GM18907 (cell line): ENCODE data around the gene TMEM44.

ENCODE experiments used
- ATAC-seq: cut with Tn5 transposase; IDR thresholded peaks from one replicate; pipeline ENCODE4 v1.9.1; 2021; ENCODE audit warnings: mild to moderate bottlenecking, moderate library complexity; ENCODE audit not compliant: unreplicated experiment

Gene TMEM44, protein sequence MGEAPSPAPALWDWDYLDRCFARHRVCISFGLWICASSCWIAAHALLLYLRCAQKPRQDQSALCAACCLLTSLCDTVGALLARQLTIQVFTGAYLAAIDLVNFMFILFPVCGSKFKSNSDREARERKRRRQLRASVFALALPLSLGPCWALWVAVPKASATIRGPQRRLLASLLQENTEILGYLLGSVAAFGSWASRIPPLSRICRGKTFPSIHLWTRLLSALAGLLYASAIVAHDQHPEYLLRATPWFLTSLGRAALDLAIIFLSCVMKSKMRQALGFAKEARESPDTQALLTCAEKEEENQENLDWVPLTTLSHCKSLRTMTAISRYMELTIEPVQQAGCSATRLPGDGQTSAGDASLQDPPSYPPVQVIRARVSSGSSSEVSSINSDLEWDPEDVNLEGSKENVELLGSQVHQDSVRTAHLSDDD

DNA sequence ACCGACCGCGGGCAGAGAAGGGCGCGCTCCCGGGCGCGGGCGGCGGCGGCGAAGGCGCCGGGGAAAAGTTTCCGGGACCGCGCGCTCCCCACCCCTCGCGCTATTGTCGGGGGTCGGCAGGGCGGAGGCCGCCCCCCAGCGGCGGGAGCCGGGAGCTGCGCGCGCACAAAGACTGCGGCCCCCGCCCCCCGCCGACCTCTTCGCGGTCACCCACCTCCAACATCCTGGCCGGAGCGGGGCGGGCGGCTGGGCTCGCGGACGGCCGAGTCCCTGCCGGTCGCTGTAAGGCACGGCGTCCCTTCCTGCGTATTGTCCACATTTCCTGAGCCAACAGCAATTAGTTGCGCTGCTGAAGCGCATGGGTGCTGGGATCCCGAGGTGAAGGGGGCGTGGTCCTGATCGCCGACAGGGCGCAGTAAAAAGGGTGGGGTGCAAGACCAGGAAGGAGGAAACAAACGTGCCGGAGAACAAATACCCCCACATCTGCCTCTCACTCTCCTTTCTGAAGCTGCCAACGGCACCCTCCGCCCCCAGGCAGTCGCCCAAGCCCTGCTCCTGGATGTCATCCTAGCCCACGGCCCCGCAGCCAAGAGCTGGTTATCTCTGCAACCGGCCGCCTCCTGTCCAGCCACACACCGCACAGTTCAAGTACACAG is at the start of gene TMEM44:
TSS of gene TMEM44 (minus strand) at position 71 of the 656 bp plus-strand sequence. CDS start 204 bp downstream, outside the sequence.
- peak; percentile 81 for ATAC-seq

DNA sequence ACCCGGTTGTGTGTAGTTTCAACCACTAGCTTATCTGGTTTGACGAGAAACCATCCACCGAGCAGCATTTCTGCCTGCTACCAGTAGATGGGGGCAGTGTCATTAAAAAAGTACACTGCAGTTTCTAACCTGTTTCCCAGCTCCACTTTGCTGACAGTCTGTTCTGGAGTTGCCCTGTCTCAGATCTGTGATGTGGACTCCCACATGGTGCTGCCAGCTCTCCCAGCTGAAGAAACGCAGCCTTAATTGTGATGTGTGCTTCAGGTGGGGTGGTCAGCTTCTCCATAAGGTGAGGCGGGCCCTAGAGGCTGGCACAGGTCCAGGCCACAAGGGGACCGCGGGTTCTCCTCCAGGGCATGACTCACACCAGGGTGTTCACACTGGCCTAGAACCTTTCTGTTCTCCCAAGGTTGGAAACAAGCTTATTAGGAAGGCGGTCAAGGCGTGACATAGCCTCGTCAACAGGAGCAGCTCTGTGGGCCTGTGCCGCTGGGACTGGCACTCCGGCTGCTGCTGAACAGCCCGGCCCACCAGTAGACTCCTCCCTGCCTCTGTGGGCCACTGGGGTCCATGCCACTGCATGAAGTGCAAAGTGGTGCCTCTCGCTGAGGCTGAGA is 49.6 kb upstream of the TMEM44 start:
- ATAC-seq, result peak; percentile 61

DNA sequence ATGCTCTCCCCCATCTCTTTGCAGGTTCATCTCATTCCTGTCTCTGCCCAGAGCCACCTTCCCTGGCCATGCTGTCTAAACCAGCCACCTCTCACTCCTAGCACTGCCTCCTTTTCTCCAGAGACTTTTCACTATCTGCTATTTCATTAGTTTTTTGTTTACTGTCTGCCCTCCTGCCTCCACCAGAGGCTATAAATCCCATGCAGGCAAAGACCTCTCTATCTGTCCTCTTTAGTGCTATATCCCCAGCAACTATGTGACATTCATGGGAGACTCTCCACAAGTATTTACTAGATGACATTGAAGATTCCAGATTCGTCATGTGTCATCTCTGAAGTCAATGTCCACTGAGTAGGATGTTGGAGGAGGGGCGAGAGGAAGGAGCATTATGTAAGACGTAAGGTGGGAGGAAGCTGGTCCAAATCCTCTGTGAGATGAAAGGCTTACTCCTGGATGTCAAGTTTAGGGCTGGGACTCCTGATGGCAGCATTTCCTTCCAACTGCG is 49.0 kb upstream of the TMEM44 start:
- ATAC-seq, result no peak

DNA sequence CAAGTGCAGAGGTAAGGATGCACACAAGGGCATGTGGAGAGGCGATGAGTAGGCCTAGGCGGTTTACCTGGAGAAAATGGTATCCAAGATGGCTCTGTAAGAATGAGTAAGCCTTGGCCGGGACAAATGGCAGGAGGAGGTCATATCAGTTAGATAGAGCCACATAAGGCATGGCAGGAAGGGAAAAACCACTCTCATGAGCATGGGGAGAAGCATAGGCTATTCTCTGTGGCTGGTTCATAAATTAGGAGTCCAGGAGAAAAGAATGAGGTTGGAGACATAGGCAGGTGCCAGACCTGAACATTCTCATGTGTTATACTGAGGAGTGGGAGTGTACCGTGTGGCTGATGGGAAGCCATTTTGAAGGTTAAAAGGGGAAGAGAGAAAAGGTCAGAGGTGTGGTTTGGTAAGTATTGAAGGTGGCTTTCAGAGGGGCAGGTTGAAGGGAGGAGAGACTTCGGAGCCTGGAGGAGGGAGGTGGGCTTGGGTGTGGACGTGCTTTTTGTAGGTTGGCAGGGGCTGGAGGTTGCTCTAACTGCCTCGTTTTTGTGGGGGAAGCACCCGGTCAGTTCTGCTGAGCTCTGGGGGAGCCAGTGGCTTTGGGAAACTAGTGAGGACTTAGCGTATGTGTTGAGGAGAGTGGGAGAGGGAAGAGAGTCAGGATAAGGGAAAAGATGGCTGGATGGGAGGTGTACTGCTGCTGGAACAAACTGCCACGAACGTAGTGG is 47.8 kb upstream of the TMEM44 start:
- ATAC-seq, result no peak

DNA sequence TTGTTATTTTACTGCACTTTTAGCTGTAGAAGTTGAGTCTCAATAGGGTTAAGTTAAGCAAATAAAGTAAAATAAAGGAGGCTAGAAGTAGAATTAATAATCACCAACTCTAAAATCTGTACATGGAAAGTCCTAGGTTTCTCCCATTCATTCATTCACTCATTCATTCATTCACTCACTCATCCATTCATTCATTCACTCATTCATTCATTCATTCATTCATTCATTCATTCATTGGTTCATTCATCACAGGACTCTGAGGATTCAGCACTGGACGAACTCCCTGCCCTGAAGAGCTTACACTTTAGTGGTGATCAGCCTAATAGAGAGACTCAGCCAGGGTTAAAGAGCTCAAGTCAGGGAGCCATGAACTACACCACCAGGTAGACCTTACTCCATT is 43.3 kb upstream of the TMEM44 start:
- ATAC-seq, result no peak

DNA sequence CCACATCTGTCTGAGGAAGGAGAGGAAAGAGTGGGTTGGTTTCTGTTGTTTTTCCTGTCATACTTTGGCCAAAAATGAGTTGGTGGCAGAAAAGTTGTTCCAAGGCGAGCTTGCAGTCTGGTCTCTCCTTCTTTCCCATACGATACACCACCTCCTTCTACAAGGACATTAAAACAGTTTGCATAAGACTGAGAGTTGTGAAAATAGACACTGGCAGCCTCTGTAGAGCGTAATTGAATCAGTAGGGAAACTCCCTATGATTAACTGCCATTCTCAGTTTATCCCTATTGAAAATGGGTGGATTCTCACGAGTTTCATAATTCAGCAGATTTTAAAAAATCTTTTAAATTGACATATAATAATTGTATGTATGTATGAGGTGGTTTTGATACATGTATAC is 42.5 kb upstream of the TMEM44 start:
- no peak for ATAC-seq

DNA sequence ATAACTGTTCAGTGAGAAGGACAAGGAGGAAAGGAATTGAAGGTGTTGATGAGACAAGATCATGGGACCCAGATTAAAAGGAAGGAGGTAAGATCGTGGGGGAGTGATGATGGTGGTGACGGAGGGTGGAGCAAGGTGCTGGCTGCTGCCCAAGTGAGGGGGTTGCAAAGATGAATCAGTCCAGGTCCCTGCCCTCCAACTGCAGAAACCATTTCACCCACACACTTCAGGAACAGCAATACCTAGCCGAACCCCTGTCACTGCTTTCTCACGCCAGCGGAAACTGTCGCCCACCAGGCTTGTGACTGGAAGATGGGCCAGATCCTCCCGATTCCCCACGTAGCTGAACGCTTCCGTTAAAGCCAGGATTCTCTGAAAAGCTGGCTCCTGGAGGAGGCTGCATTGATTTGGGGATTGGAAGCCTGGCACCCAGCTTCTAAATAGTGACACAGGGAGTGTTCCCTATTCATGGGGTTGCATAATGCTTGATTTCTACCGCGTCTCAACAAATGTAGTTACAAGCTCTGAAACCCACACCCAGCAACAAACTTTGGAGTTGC is 41.9 kb upstream of the TMEM44 start:
- no peak for ATAC-seq

DNA sequence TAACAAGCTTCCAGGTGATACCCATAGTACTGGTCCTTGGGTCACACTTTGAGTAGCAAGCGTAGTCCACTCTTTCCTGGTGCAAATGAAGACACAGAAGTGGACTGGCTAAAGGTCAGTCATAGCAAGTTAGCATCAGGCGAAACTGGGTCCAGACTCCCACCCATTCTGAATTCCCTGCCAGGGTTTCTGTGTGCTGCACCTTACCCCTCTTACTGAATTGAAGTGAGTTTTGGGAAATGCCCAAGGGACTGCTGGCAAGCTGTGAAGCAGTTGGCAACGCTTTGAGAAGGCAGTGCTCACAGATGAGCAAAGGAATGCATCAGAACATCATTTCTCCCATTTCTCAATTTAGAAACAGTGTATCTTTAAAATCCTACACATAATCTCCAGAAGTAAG is 40.5 kb upstream of the TMEM44 start:
- ATAC-seq, result no peak

DNA sequence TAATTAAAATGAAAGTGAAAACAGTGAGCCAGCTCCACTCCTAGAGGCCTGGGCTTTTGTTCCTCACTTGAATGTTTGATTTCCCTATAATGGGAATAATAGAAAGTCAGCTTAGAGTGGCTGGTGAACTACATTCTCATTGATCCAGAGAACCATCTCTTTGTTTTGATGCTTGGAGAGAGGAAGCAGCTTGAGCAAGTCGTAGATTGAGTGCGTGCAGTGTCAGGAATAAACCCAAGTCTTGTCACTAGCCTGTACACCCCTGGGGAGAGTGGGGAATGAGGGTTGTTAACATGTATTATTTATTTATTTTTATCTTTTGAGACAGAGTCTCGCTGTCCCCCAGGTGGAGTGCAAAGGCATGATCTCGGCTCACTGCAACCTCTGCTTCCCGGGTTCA is 39.7 kb upstream of the TMEM44 start:
- ATAC-seq, result no peak

DNA sequence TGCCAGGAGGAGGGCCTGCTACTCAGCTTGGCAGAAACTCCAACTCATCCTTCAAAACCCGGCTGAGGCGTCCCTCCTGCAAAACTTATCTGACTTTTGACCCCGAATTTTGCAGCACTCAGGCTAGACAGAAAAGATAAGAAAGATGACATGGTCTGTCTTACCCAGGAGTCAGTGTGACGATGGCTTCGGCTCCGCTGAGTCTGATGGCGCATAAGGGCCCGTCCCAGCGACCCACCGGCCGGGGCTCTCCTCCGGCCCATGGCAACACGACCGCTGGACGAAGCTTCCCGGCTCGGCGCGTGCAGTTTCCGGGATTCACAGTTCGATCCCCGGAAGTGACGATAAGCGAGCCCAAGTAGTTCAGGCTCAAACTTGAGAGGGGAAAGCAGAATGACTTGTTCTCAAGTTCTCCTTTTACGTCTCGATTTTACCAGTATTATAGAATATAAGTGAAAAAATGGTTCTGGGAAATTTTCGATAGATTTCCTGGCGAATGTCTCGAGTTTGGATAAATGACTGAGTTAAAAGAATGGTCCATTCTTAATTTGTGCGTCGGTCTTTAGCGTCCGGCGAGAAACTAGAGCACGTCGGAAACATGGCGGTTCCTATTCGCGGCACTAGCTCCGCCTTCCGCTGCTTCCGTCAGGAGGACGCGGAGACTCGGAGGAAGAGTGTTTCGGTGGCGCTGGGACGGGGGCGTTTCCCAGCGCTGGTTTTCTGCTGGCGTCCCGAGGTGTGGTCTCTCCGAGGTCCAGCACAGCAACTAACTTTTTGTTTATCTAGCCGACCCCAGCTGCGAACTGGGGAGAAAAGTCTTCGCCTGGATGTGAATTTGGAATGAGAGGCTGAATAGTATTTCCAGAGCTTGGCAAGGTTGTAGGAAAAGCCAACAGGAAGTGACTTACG is 38.9 kb upstream of the TMEM44 start, which contains the start of gene LSG1:
TSS of gene LSG1 (minus strand) at position 292 of the 909 bp plus-strand sequence. CDS start at position 263, 29 bp downstream.
- peak; percentile 88 for ATAC-seq

DNA sequence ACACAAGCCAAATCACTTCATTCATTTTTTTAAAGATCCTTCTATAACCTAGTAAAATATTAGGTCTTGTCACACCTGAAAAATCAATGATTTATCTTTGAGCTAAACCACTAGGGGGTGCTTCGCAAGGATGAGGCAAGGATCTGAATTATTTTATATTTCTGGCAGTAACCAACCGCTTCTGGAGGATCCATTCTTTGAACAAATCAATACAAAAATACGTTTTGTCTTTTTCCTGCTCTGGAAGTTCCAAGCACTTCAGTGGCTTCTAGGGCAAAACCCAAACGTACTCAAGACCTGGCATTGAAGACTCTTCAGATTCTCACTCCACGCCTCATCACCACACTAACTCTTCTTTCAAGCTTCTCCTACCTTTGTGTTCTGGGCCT is 38.3 kb upstream of the TMEM44 start:
- ATAC-seq, result peak; percentile 22

DNA sequence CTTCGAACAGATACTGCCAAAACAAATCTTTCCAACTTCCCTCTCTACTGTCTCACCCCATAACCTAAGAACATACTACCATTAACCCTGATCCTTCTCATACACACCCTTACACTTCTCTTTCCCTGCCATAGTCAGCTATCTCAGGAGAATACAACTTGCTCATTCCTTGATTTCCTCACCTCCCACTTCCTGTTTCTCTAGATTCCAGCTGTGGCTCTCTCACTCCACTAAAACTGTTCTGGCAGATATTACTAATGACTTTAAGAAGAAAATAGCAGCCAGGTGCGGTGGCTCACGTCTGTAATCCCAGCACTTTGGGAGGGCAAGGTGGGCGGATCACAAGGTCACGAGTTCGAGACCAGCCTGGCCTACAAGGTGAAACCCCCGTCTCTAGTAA is 34.1 kb upstream of the TMEM44 start:
- no peak for ATAC-seq

DNA sequence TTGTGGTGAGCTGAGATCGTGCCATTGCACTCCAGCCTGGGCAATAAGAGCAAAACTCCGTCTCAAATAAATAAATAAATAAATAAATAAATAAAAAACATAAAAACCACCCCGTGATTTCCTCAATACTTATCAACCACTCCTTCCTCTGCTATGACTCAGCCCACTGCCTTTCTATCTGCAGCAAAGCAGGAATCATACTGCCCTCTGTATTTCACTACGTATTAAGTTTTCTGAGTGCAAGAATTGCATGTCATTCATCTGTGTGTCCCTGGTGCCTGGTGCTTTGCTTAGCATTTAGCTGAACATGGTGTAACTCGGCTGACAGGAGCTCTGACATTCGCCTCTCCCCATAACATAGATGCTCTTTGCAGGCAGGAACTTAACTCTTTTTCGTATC is 31.6 kb upstream of the TMEM44 start:
- no peak for ATAC-seq

DNA sequence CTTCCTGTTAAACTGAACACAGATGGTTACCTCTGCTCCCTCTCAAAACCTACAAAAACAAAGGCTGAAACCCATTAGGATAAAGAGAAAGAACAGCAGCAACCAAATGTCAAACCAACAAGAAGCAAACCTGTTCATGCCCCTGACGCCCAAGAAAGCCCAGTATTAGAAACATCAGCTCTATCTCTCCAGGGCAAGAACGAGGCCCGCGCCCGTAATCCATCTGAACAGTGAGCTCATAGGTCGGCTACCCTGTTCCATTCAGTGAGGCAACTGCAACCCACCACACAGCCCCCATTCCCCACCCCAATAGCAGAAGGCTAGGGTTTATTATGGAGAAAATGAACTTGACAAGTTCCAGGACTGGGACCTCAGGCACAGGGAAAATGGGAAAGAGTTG is 28.7 kb upstream of the TMEM44 start:
- no peak for ATAC-seq

DNA sequence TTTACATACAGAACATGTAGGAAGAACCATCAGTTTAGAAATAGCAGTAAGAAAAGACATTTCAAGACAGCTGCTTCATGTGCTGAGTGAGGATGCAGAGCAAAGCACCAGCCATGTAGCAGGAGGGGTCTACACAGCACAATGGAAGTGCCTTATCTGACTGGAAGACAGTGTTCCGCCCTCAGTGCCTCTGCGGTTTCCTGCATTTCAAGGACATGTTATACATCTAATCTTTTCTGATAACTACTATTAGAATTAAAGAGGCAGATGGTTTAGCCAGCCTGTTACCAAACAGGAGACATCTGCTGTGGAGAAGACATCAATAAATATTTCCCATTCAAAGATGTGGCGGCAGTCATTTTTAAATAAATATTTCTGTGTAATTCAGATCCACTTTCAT is 28.2 kb upstream of the TMEM44 start:
- ATAC-seq, result no peak

DNA sequence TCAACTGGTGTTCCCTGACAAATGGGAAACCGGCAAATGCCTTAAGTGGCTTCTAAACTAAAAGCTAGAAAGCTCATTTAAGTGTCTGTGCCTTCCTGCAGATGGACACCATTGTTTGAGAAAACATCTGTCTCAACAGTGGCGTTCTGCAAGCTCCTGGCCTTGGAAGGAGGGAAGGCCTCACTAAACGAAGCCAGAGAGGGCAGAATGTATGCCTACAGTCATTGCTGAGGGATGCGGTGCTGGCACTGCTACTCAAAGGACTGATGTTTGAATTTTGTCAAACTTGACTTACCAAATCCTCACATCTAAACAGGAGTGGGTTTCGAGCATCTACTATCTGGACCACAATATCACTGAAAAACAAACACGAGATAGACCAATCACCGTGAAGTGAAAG is 26.6 kb upstream of the TMEM44 start:
- no peak for ATAC-seq

DNA sequence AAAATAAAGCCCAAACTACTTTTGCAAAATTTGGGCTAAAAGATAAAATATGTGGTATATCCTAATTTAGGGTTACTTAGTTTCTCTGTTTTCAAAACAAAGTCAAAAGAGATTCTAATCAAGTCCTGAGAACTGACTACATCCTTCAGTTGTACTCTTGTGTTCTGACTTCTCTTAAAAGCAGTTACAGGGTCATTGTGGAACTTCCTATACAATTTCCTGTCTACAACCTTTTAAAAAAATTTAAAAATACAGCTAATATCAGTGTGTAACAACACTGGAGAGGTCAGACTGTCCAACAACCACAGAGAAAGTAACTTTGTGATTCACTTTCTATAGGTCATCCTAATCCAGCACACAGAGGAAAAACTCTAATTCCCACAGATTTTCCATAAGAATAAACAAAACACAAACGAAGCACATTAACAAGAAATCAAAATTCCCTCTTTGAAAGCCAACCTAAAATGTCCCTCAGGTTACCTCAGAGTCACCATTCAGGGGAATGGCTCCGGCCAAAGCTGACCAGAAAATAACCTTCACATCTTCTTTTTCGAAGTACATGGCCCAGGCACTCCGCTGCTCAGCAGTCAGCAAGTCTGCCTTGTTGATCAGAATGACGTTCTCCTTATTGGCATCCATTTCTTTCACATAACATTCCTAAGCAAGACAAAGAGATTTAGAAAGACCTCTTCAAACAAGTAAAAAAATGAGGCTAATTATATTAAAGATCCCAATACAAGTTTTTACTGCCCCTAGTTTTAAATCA is 25.4 kb upstream of the TMEM44 start:
- no peak for ATAC-seq

DNA sequence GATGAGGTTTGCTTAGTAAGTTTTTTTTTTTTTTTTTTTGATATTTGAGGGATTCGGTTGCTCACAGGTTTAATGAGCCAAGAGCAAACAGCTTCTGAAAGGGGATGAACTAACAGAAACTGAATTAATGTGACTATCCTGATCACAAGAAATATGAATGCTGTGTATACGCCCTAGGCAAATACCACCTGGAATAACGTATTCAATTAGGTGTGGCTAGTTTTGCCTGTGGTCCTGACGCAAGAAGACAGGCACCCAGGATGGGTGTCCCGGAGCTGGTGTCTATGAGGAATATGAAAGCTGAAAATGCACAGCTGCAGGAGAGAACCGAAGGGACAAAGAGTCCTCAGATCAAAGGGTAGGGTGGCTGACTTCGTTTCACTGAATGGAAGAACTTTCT is 24.2 kb upstream of the TMEM44 start:
- ATAC-seq, result no peak

DNA sequence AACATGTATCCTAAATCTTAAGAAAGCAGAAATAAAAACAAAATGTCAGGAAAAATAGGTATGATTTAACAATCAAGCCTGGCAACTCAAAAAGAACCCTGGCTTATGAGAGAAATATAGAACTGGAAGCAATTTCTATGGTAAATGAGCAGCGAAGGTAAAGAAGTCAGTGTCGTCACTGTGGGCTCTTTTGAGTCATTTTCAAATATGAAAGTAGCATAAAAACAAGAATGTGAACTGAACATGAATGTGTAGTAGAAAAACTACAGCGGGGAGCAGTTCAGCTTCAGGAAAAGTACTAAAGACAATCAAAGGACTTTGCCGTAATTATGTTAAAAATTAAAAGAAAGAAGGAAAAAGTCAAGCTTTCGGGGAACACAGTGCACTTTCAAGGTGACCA is 21.2 kb upstream of the TMEM44 start:
- peak; percentile 76 for ATAC-seq
